Prostate gland (tissue), 2 donors: Measurements from ENCODE around the gene CLEC2D.

Experiments
- CTCF ChIP-seq, 4 experiments: fragments of 200-600 bp in 2 of 4; fragments of 450-650 bp in 2 of 4; sonication (generic) in 2 of 4; IDR thresholded peaks; 1 replicate in 3 of 4; 2 replicates in 1 of 4; pipeline ENCODE4 v1.5.1; 2016 to 2019; ENCODE audit warnings: antibody characterized with exemption in 4 of 4, mild to moderate bottlenecking in 2 of 4, moderate library complexity in 2 of 4
- POLR2AphosphoS5 ChIP-seq: sonication (generic); formaldehyde crosslinking; IDR thresholded peaks from one replicate; pipeline ENCODE4 v1.6.1; 2017; ENCODE audit warnings: antibody characterized with exemption

GRCh38 chr12:9649532-9649940 is 20.0 kb upstream of the CLEC2D start:
- TF ChIP-seq CTCF (IDR thresholded peaks at IDR 0.05) (no peak), POLR2AphosphoS5 (no peak)
